Measurements from ENCODE around the gene CARM1.
"Not testable (repeated sequence)": the region's sequence is repeated elsewhere in the genome, so short reads cannot be mapped to it uniquely, and the experiment has no call there.

Gene CARM1

GRCh38 chr19:10872546-10873107, 1.3 kb downstream of the CARM1 start:
- no peak for DNase-seq (ENCODE audit: low read depth in 3 of 3)

DNA sequence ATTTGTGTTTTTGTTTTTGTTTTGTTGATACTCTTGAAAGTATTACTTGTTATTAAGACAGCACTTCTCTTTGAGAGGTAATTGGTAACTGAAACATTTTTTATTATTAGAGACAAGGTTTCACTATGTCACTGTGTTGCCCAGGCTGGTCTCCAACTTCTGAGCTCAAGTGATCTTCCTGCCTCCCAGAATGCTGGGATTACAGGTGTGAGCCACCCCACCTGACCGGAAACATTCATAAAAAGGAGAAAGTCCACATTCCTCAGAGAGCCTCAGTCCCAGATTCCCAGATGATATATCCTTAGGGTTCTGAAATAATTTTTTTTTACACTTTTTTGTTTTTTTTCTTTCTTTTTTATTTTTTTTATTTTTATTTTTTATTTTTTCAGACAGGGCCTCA, 2.7 kb downstream of the CARM1 start:
- DNase-seq (ENCODE audit: low read depth in 3 of 3): no peak

- DNase-seq (ENCODE audit: low read depth in 3 of 3): no peak
These were observed 5.3 kb downstream of the CARM1 start for GRCh38 chr19:10876459-10877240.

GRCh38 chr19:10877608-10878007, 6.3 kb downstream of the CARM1 start:
- DNase-seq (ENCODE audit: low read depth in 3 of 3): not testable (repeated sequence)

GRCh38 chr19:10878253-10878652, 6.9 kb downstream of the CARM1 start:
- no peak for DNase-seq (ENCODE audit: low read depth in 3 of 3)

DNA sequence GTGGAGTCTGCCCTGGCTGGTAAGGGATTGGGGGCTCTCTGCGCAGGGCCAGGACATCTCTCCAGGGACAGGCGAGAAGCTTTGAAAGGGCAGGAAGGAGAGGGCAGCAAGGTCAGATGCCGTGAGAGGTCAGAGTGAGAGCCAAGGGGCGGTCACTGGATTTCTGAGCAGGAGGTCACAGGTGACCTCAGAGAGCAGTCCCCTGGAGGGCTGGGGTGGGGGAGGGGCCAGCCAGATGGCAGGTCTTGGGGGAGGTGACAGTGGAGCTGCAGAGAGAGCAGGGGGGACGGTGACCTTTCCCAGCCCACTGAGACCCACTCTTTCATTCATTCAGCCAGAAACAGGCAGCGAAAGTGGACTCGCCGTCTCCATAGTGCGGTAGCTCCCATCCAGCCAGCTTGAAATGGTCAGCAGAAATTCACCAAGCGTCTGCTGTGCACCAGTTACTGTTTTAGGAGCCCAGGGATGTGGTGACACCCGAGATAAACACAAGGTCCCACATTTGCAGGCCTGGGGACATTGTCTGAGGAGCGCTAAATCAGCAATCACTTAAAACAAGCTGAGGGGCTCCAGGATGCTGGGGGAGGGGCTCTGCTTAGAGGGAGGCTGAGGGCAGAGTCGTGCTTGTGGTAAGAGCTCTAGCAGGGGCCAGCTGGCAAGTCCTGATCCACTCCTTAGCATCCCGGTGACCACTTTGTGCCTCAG, 10.2 kb downstream of the CARM1 start:
- no peak for DNase-seq (ENCODE audit: low read depth in 3 of 3)

DNA sequence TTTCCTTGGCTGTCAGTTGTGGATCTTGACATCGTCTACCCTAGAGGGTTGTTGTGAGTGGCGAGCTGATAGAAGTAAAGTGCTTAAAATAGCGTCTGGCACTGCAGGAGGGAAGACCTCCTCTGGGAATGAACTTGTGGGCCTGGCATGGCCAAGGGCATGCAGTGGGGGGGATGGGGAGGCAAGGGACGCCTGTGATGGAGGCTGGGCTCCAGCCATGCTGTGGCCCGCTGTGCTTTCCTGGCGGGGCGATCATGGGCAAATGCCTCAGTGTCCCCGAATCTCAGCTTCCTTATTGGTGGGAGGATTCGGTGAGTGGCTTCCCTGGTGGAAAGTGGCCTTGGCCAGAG, 10.7 kb downstream of the CARM1 start:
- no peak for DNase-seq (ENCODE audit: low read depth in 3 of 3)

- DNase-seq (ENCODE audit: low read depth in 3 of 3): no peak
These were observed 12.9 kb downstream of the CARM1 start for GRCh38 chr19:10884274-10884673.

GRCh38 chr19:10885201-10886169, 14.1 kb downstream of the CARM1 start:
- no peak for DNase-seq (ENCODE audit: low read depth in 3 of 3)

DNA sequence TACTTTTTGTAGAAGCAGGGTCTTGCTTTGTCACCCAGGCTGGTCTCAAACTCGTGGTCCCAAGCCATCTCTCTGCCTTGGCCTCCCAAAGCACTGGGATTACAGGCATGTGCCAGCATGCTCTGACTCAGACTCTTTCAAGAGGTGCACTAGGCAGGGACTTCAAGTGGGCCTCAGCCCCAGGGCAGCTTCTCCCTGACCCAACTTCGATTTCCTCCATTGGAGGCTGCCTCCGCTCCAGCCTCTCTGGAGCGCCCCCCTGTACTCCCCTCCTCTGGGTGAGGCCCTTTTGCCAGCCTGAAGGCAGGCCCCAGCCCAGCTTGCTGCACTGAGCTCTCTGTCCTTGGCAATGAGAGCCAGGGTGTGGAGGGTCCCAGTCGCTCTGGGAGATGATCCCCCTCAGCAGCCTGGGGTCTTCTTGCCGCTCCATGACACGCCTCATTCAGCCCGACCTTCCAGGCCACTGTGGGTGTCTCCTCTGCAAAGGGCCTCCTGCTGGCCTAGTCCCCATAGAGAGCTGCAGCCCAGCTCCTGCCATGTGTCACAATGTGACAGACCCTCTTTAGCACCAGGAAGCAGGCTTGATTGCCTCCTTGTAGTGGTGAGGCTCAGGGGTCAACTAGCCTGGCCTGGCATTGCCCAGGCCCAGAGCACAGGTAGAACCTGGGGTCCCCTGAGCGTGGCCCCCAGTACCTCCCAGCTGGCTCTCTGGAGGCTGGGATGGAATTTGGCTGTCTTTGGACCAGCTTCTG, 16.4 kb downstream of the CARM1 start:
- no peak for DNase-seq (ENCODE audit: low read depth in 3 of 3)

GRCh38 chr19:10888421-10888866, 17.1 kb downstream of the CARM1 start:
- no peak for DNase-seq (ENCODE audit: low read depth in 3 of 3)

- DNase-seq (ENCODE audit: low read depth in 3 of 3): no peak
These were observed 18.5 kb downstream of the CARM1 start for GRCh38 chr19:10889880-10890279.

- DNase-seq (ENCODE audit: low read depth in 3 of 3): no peak
These were observed 20.2 kb downstream of the CARM1 start for GRCh38 chr19:10891405-10892086.

GRCh38 chr19:10892256-10892655, 20.9 kb downstream of the CARM1 start:
- no peak for DNase-seq (ENCODE audit: low read depth in 3 of 3)

DNA sequence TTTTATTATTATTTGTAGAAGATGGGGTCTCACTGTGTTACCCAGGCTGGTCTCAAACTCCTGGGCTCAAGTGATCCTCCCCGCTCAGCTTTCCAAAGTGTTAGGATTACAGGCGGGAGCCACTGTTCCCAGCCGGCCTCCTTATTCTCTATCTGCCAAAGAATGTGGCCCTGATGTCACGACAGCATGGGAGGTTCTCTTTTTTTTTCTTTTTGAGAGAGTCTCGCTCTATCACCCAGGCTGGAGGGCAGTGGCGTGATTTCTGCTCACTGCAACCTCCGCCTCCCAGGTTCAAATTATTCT, 23.5 kb downstream of the CARM1 start:
- no peak for DNase-seq (ENCODE audit: low read depth in 3 of 3)

DNA sequence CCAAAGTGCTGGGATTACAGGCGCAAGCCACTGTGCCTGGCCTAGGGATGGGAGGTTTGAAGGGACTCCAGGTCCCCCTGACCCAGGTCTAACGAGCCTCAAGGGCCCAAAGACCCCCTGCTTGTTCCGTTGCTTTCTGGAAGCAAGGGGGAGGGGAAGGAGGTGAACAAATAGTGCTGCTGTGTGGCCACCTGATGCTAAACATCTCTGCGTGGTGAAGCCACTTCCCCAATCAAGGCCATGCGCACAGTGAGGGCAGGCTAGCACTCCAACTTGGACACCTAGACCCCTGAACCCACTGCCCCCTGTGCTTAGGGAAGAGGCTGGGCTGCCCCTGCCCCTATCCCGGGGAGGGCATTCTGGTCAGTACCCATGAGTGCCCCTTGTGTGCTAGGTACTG, 24.0 kb downstream of the CARM1 start:
- DNase-seq (ENCODE audit: low read depth in 3 of 3): no peak

- DNase-seq (ENCODE audit: low read depth in 3 of 3): no peak
These were observed 24.6 kb downstream of the CARM1 start for GRCh38 chr19:10895920-10896319.

- no peak for DNase-seq (ENCODE audit: low read depth in 3 of 3)
These were observed 25.6 kb downstream of the CARM1 start for GRCh38 chr19:10896851-10897526.

DNA sequence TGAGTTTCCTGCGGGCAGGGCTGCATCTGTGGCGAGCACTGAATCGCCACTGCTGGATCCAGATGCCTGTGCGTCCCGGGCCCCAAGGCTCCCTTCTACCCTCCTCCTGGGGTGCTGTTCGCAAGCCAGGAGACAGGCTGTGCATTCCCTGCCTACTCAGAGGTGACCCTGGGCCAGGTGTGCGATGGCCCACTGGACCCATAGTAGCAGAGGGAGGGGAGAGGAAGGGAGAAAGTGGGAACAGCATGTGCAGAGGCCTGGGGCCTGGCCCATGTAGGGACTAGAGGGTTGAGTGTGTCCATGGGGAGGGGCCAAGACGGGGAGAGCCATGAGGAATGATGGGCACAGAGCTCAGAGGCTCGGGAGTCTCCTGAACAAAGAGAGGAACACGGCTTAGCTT, 27.3 kb downstream of the CARM1 start:
- DNase-seq (ENCODE audit: low read depth in 3 of 3): no peak

DNA sequence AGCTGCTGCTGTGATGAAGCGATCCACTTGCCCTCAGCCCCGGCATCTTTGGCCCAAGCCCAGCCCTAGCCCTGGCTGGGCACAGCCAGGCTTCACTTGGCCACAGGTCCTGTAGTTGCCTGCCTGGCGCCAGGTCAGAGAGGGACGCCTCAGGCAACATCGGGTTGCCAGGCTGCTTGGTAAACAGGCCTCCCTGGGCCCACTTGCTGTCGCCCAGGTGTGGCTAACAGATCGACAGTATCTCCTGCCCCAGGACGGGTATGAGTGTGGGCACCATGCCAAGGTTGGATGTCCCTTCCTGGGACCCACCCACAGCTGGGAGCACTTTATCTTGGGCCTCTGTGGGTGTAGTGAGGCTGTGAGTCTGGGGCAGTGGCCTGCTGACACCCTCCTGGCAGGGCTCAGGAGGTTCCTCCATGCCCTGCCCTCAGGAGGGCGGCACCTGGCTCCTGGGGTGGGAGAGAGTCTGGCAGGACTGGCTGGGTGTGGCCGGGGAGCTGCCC, 27.8 kb downstream of the CARM1 start:
- no peak for DNase-seq (ENCODE audit: low read depth in 3 of 3)
